ENCODE data around the gene SFT2D1.

GRCh38 chr6:166364456-166364855, 22.1 kb upstream of the SFT2D1 start:
- TF ChIP-seq POLR2AphosphoS5 (IDR thresholded peaks at IDR 0.05; ENCODE audit: low read depth, low read length) (no peak), POLR2A (IDR thresholded peaks at IDR 0.05; ENCODE audit: low read depth, low read length) (no peak), TAF1 (IDR thresholded peaks at IDR 0.05; ENCODE audit: low read depth, low read length) (no peak)
